GM12878 (cell line): Measurements from ENCODE around the gene UFC1. TPM values are rescaled to one million over a fixed set of nuclear protein-coding genes. Genes with fewer than 3 reads are reported as not detected.

Source experiments
- ATAC-seq: fragments of 200-7000 bp; cut with Tn5 transposase; 3 replicates; pipeline ENCODE4 v1.9.1; 2020; ENCODE audit warnings: mild to moderate bottlenecking, moderate library complexity
- BruUV-seq: library from RNA; stranded (reverse); fragments of 400-500 nt; replicated peaks from 2 replicates; lab custom pipeline; 2021; lab: Mats Ljungman, UMichigan
- CTCF ChIA-PET: fragments of 300-600 bp; sonication (Branson Sonifier 250); formaldehyde crosslinking; extraction: SDS; loops from one replicate; lab custom pipeline; 2021; ENCODE audit warnings: inconsistent platforms; lab: Yijun Ruan, JAX
- POLR2A ChIA-PET: fragments of 350-600 bp; formaldehyde crosslinking; extraction: SDS; loops from one replicate; lab custom pipeline; 2021; ENCODE audit warnings: inconsistent platforms; lab: Charles Lee
- RAD21 ChIA-PET: fragments of 300-600 bp; sonication (Branson Sonifier 250); formaldehyde crosslinking; loops from one replicate; lab custom pipeline; 2023; ENCODE audit warnings: antibody characterized with exemption; ENCODE audit not compliant: unreplicated experiment; lab: Charles Lee
- SMC1A ChIA-PET: fragments of 300-600 bp; sonication (Branson Sonifier 250); formaldehyde crosslinking; loops from one replicate; lab custom pipeline; 2023; ENCODE audit not compliant: unreplicated experiment, uncharacterized antibody; lab: Charles Lee
- DNase-seq: peaks from one replicate; pipeline ENCODE4 v3.0.0-alpha.2; 2011; ENCODE audit warnings: low read depth, low spot score
- FAIRE-seq: peaks from 3 replicates; lab custom pipeline; 2011; peaks lifted over from hg19 to GRCh38; lab: Jason Lieb, UNC
- H2AFZ ChIP-seq: 2 replicates; pipeline ENCODE4 v1.6.0; 2011; ENCODE audit warnings: low read depth, low read length, control low read depth; ENCODE audit not compliant: control insufficient read depth
- H3K27ac ChIP-seq: 2 replicates; pipeline ENCODE4 v1.5.1; 2011; ENCODE audit warnings: control low read depth; ENCODE audit not compliant: control insufficient read depth, insufficient read depth
- H3K27me3 ChIP-seq, 2 experiments: replicated peaks in 1 of 2; 2 replicates each; pipeline versions ENCODE4 v1.6.0 to v1.6.1; 2011; ENCODE audit warnings: low read length in 1 of 2; ENCODE audit not compliant: control insufficient read depth in 2 of 2, insufficient read depth in 2 of 2
- H3K36me3 ChIP-seq, 2 experiments: 2 replicates each; pipeline ENCODE4 v1.5.1; 2011; ENCODE audit warnings: low read length in 1 of 2; ENCODE audit not compliant: control insufficient read depth in 2 of 2, insufficient read depth in 2 of 2
- H3K4me1 ChIP-seq: 2 replicates; pipeline ENCODE4 v1.6.1; 2011; ENCODE audit warnings: mild to moderate bottlenecking, low read length, moderate library complexity, mixed read lengths; ENCODE audit not compliant: control insufficient read depth, insufficient read depth
- H3K4me2 ChIP-seq: 2 replicates; pipeline ENCODE4 v1.6.0; 2011; ENCODE audit warnings: control low read depth; ENCODE audit not compliant: control insufficient read depth, insufficient read depth
- H3K4me3 ChIP-seq: fragments of 200-600 bp; sonication (generic); 2 replicates; pipeline ENCODE4 v1.5.1; 2016
- H3K79me2 ChIP-seq: 2 replicates; pipeline ENCODE4 v1.6.0; 2011; ENCODE audit warnings: low read length; ENCODE audit not compliant: control insufficient read depth, insufficient read depth
- H3K9ac ChIP-seq: 2 replicates; pipeline ENCODE4 v1.8.0; 2011; ENCODE audit warnings: low read length, control low read depth, mixed read lengths; ENCODE audit not compliant: control insufficient read depth, insufficient read depth
- H3K9me3 ChIP-seq: replicated peaks from 3 replicates; pipeline ENCODE4 v1.5.1; 2011; ENCODE audit warnings: mild to moderate bottlenecking, low read length; ENCODE audit not compliant: control insufficient read depth, insufficient read depth
- H4K20me1 ChIP-seq: 2 replicates; pipeline ENCODE4 v1.6.0; 2011; ENCODE audit not compliant: control insufficient read depth, insufficient read depth
- BHLHE40 ChIP-seq, 2 experiments: fragments of 450-650 bp in 1 of 2; IDR thresholded peaks; 2 replicates each; pipeline ENCODE4 v1.6.1; 2011 to 2017; ENCODE audit warnings: low read depth in 2 of 2, borderline replicate concordance in 1 of 2, improper control_type of control experiment in 1 of 2, low read length in 1 of 2, mild to moderate bottlenecking in 1 of 2
- CEBPB ChIP-seq, 2 experiments: fragments of 150-350 bp in 1 of 2; IDR thresholded peaks; 2 replicates each; pipeline ENCODE4 v1.6.1; 2012 to 2014; ENCODE audit warnings: low read depth in 2 of 2, low read length in 2 of 2, borderline replicate concordance in 1 of 2, inconsistent platforms in 1 of 2
- EP300 ChIP-seq, 2 experiments: fragments of 150-350 bp in 1 of 2; IDR thresholded peaks; 2 replicates each; pipeline ENCODE4 v1.6.1; 2011 to 2012; ENCODE audit warnings: low read depth in 2 of 2, low read length in 2 of 2, borderline replicate concordance in 1 of 2, improper control_type of control experiment in 1 of 2, inconsistent platforms in 1 of 2; ENCODE audit not compliant: control insufficient read depth in 1 of 2
- GATAD2B ChIP-seq: fragments of 450-650 bp; conservative IDR thresholded peaks from 2 replicates; pipeline ENCODE4 v1.6.1; 2017; ENCODE audit warnings: low read depth, mild to moderate bottlenecking, moderate library complexity
- HDAC6 ChIP-seq: fragments of 200-600 bp; sonication (generic); IDR thresholded peaks from one replicate; pipeline ENCODE4 v1.8.0; 2017; ENCODE audit warnings: antibody characterized with exemption; ENCODE audit not compliant: unreplicated experiment
- IRF4 ChIP-seq: IDR thresholded peaks from 2 replicates; pipeline ENCODE4 v1.6.1; 2011; ENCODE audit warnings: low read depth, low read length
- KAT2A ChIP-seq: conservative IDR thresholded peaks from 2 replicates; pipeline ENCODE4 v1.6.1; 2011; ENCODE audit warnings: low read depth, low read length; ENCODE audit not compliant: control insufficient read depth
- KDM1A ChIP-seq: fragments of 200-600 bp; sonication (generic); IDR thresholded peaks from 2 replicates; pipeline ENCODE4 v1.6.1; 2016; ENCODE audit warnings: borderline replicate concordance
- NFIC ChIP-seq: IDR thresholded peaks from 2 replicates; pipeline ENCODE4 v1.6.1; 2012; ENCODE audit warnings: low read depth, mild to moderate bottlenecking, inconsistent platforms, low read length, moderate library complexity
- NFYA ChIP-seq: IDR thresholded peaks from 2 replicates; pipeline ENCODE4 v1.6.1; 2011; ENCODE audit warnings: low read depth, mild to moderate bottlenecking, low read length, improper control_type of control experiment, borderline replicate concordance
- PKNOX1 ChIP-seq: fragments of 450-650 bp; IDR thresholded peaks from 2 replicates; pipeline ENCODE4 v1.6.1; 2016; ENCODE audit warnings: mild to moderate bottlenecking
- RAD21 ChIP-seq: IDR thresholded peaks from 2 replicates; pipeline ENCODE4 v1.6.1; 2011; ENCODE audit warnings: mild to moderate bottlenecking, low read depth, low read length, moderate library complexity; ENCODE audit not compliant: insufficient read depth
- SREBF1 ChIP-seq: IDR thresholded peaks from 2 replicates; pipeline ENCODE4 v1.6.1; 2012; ENCODE audit warnings: mild to moderate bottlenecking, low read length
- SUZ12 ChIP-seq: fragments of 200-600 bp; sonication (generic); IDR thresholded peaks from one replicate; pipeline ENCODE4 v1.6.1; 2018; ENCODE audit warnings: antibody characterized with exemption, mild to moderate bottlenecking; ENCODE audit not compliant: unreplicated experiment
- TCF3 ChIP-seq: IDR thresholded peaks from 2 replicates; pipeline ENCODE4 v1.6.1; 2012; ENCODE audit warnings: low read depth, mild to moderate bottlenecking, low read length, borderline replicate concordance; ENCODE audit not compliant: insufficient read depth
- USF1 ChIP-seq: IDR thresholded peaks from 2 replicates; pipeline ENCODE4 v1.6.1; 2011; ENCODE audit warnings: borderline replicate concordance, low read depth, mild to moderate bottlenecking, moderate library complexity, mixed read lengths, low read length; ENCODE audit not compliant: insufficient read depth; ENCODE audit errors: extremely low read length
- ZNF207 ChIP-seq: fragments of 450-650 bp; IDR thresholded peaks from 2 replicates; pipeline ENCODE4 v1.6.1; 2014; ENCODE audit warnings: antibody characterized with exemption, mild to moderate bottlenecking, borderline replicate concordance
- WGBS: methylation state at CpG from one replicate; pipeline ENCODE4 v1.1.6; 2016; ENCODE audit warnings: low lambda C conversion rate; ENCODE audit not compliant: insufficient replicate concordance, insufficient coverage; ENCODE audit errors: missing lambda C conversion rate; 5-methylcytosine and 5-hydroxymethylcytosine counted together
- in situ Hi-C: fragments of 300-500 bp; cut with MboI; formaldehyde crosslinking; loops from 9 replicates; pipeline ENCODE4 v1.14.3; 2018; ENCODE audit warnings: mixed read lengths
- intact Hi-C: fragments of 100-400 bp; cut with micrococcal nuclease; formaldehyde crosslinking; loops from one replicate; pipeline ENCODE4 v1.14.2; 2022; ENCODE audit not compliant: unreplicated experiment
- polyA plus RNA-seq, 11 experiments: library from polyadenylated mRNA; depleted of rRNA in 4 of 11; unstranded in 6 of 11; stranded (reverse) in 5 of 11; fragments of >200 nt; fragmentation: Nextera tagmentation in 4 of 11; fragmentation: Illumina TruSeq in 1 of 11; extraction: Ambion mirVana in 4 of 11; extraction: Trizol in 1 of 11; gene quantifications; 1 replicate in 1 of 11; 2 replicates in 10 of 11; pipeline versions ENCODE4 v1.2.1 to v1.2.3, GENCODE V29; 2011 to 2016; ENCODE audit warnings: inconsistent platforms in 2 of 11, missing spikeins in 2 of 11, low read depth in 1 of 11
- total RNA-seq, 4 experiments: library from RNA; depleted of rRNA in 3 of 4; stranded (reverse); fragments of >200 nt in 3 of 4; fragmentation: Illumina TruSeq in 1 of 4; extraction: Trizol in 1 of 4; gene quantifications; 2 replicates each; pipeline versions ENCODE4 v1.2.1 to v1.2.3, GENCODE V29; 2013 to 2021

UFC1 gene
- total and polyA plus RNA-seq, 10 of the 15 experiments (the other 5 are each of a cell fraction or from before 2014, with no cell fraction given): 95.9 to 239 (median 151) TPM

GRCh38 chr1:161111527-161111926 is 42.3 kb upstream of the UFC1 start:
- SMC1A ChIA-PET: interaction anchor here (0.6 to 2.0 kb wide), 11 partner anchors 10 to 114 kb away, joined by 3 to 9 read pairs (median 4); no protein-coding TSS in a partner anchor
- peaks cover 0 to 2% of the 10 kb centered on the region in 2 experiments; a peak in 1 of 4 replicates for H3K36me3 ChIP-seq

GRCh38 chr1:161113915-161114314 is 39.9 kb upstream of the UFC1 start:
- no peak for FAIRE-seq
- Histone ChIP-seq H3K4me1 (peaks cover 3% of the 10 kb centered on the region), H3K36me3 (peaks cover 0 to 2% of the 10 kb centered on the region in 2 experiments; a peak in 1 of 4 replicates), H2AFZ (no peak overlapping the region), H3K79me2 (peaks cover 85% of the 10 kb centered on the region), H3K4me2 (no peak overlapping the region), H3K4me3 (no peak overlapping the region; the same call in 1 of the 2 replicates), H3K27me3 (no peaks in the 10 kb centered on the region), H3K27ac (no peak overlapping the region), H4K20me1 (no peaks in the 10 kb centered on the region), H3K9ac (no peak overlapping the region), H3K9me3 (no peaks in the 10 kb centered on the region)
- ChIA-PET POLR2A (interaction anchor here (1.0 kb wide), 1 partner anchor 40 kb away, joined by 3 read pairs; the partner anchor contains the start of gene UFC1), CTCF (no interaction called here), RAD21 (no interaction called here), SMC1A (interaction anchor here (1.0 to 1.7 kb wide), 3 partner anchors 19 to 33 kb away, joined by 3 to 4 read pairs (median 3); no protein-coding TSS in a partner anchor)
- in situ Hi-C loops (no loop called here), intact Hi-C loops (no loop called here)
- no TSS peak for BruUV-seq
- no peak for DNase-seq
- WGBS: 5% methylated on average over 1 of the region's 1 CpG
- ATAC-seq: no peak
- TF ChIP-seq HDAC6 (no peak), KDM1A (no peak), KAT2A (no peak), NFYA (no peak), SUZ12 (no peak), BHLHE40 (IDR thresholded peaks at IDR 0.05; ENCODE audit: borderline replicate concordance in 1 of 2, low read depth in 2 of 2, low read length in 1 of 2) (no peak), ZNF207 (no peak), PKNOX1 (no peak), RAD21 (no peak), SREBF1 (no peak), NFIC (no peak)

More at GRCh38 chr1:161111527-161111926, 42.3 kb upstream of the UFC1 start:
- Histone ChIP-seq H3K79me2 (peaks cover 67% of the 10 kb centered on the region), H3K4me2 (no peak overlapping the region), H3K27ac (no peak overlapping the region), H3K4me1 (no peaks in the 10 kb centered on the region), H3K9ac (no peak overlapping the region), H3K27me3 (no peaks in the 10 kb centered on the region), H2AFZ (no peak overlapping the region), H4K20me1 (no peaks in the 10 kb centered on the region), H3K9me3 (no peaks in the 10 kb centered on the region), H3K4me3 (no peak overlapping the region)
- in situ Hi-C loops: no loop called here
- POLR2A ChIA-PET: interaction anchor here (0.6 to 1.7 kb wide), 5 partner anchors 11 to 267 kb away, joined by 3 to 5 read pairs (median 4); partner anchors contain the start of gene DEDD
- CTCF ChIA-PET: interaction anchor here (0.7 to 2.1 kb wide), 6 partner anchors 12 to 29 kb away, joined by 3 to 8 read pairs (median 4); partner anchors contain the start of gene KLHDC9
- BruUV-seq: no TSS peak
- 15% methylated on average over 2 of the region's 2 CpGs for WGBS
- intact Hi-C loops: no loop called here
- RAD21 ChIA-PET: interaction anchor here (0.6 to 1.2 kb wide), 3 partner anchors 44 to 121 kb away, joined by 3 read pairs; no protein-coding TSS in a partner anchor
- TF ChIP-seq TCF3: no peak
- no peak for TF ChIP-seq IRF4
- no peak for TF ChIP-seq USF1
- no peak for TF ChIP-seq GATAD2B
- TF ChIP-seq EP300 (IDR thresholded peaks at IDR 0.05; ENCODE audit: borderline replicate concordance in 1 of 2, control insufficient read depth in 1 of 2, low read depth in 2 of 2, low read length in 2 of 2): no peak
- no peak for TF ChIP-seq CEBPB (IDR thresholded peaks at IDR 0.05; ENCODE audit: borderline replicate concordance in 1 of 2, low read depth in 2 of 2, low read length in 2 of 2)
- DNase-seq: no peak
- no peak for FAIRE-seq
- no peak for ATAC-seq
